IMR-90 (cell line): ENCODE results near the gene MYO9B. TPM values are rescaled to one million over a fixed set of nuclear protein-coding genes. Genes with fewer than 3 reads are reported as not detected.

Source experiments
- ATAC-seq: fragments of 200-7000 bp; cut with Tn5 transposase; 2 replicates; pipeline ENCODE4 v1.9.1; 2020; ENCODE audit warnings: low read depth, mild to moderate bottlenecking, moderate library complexity
- BruUV-seq: library from RNA; stranded (reverse); fragments of 400-500 nt; replicated peaks from 2 replicates; lab custom pipeline; 2021; lab: Mats Ljungman, UMichigan
- CTCF ChIA-PET: fragments of 300-600 bp; formaldehyde crosslinking; extraction: SDS; loops from one replicate; lab custom pipeline; 2021; ENCODE audit warnings: antibody characterized with exemption; lab: Yijun Ruan, JAX
- POLR2A ChIA-PET: fragments of 300-600 bp; sonication (Branson Sonifier 250); formaldehyde crosslinking; loops from one replicate; lab custom pipeline; 2022; ENCODE audit warnings: antibody characterized with exemption; ENCODE audit not compliant: unreplicated experiment; lab: Charles Lee
- DNase-seq: peaks from one replicate; pipeline ENCODE4 v3.0.0; 2013
- H2AFZ ChIP-seq: replicated peaks from 2 replicates; pipeline ENCODE3; 2013; ENCODE audit warnings: low read length, mild to moderate bottlenecking; ENCODE audit not compliant: poor library complexity
- H2AK5ac ChIP-seq: 2 replicates; pipeline ENCODE4 v1.6.1; 2013; ENCODE audit warnings: low read depth, low read length, inconsistent platforms
- H2AK9ac ChIP-seq: replicated peaks from 2 replicates; pipeline ENCODE3; 2013; ENCODE audit warnings: mild to moderate bottlenecking, low read depth, low read length, moderate library complexity; ENCODE audit not compliant: poor library complexity
- H2BK120ac ChIP-seq: 2 replicates; pipeline ENCODE4 v1.6.1; 2013; ENCODE audit warnings: low read depth, low read length, inconsistent platforms
- H2BK15ac ChIP-seq: 3 replicates; pipeline ENCODE4 v1.6.1; 2013; ENCODE audit warnings: low read depth, low read length, inconsistent platforms
- H2BK20ac ChIP-seq: 2 replicates; pipeline ENCODE4 v1.6.1; 2013; ENCODE audit warnings: low read depth, mild to moderate bottlenecking, inconsistent platforms, low read length, moderate library complexity
- H2BK5ac ChIP-seq: 2 replicates; pipeline ENCODE4 v1.6.1; 2013; ENCODE audit warnings: mild to moderate bottlenecking, low read depth, low read length, inconsistent platforms; ENCODE audit not compliant: poor library complexity, severe bottlenecking
- H3K14ac ChIP-seq: replicated peaks from 2 replicates; pipeline ENCODE4 v1.6.1; 2013; ENCODE audit warnings: low read depth, low read length, inconsistent platforms
- H3K18ac ChIP-seq: 2 replicates; pipeline ENCODE4 v1.6.1; 2013; ENCODE audit warnings: low read depth, low read length, control low read depth
- H3K23ac ChIP-seq: 2 replicates; pipeline ENCODE4 v1.6.1; 2013; ENCODE audit warnings: low read depth, low read length, inconsistent platforms
- H3K27ac ChIP-seq: 2 replicates; pipeline ENCODE4 v1.5.1; 2013; ENCODE audit warnings: mild to moderate bottlenecking, control low read depth, low read length; ENCODE audit not compliant: insufficient read depth
- H3K27me3 ChIP-seq: 2 replicates; pipeline ENCODE4 v1.6.1; 2013; ENCODE audit warnings: low read length; ENCODE audit not compliant: control insufficient read depth, insufficient read depth
- H3K36me3 ChIP-seq: 2 replicates; pipeline ENCODE4 v1.6.1; 2013; ENCODE audit warnings: low read length, mixed read lengths; ENCODE audit not compliant: control insufficient read depth, insufficient read depth
- H3K4ac ChIP-seq: 2 replicates; pipeline ENCODE4 v1.6.1; 2013; ENCODE audit warnings: low read depth, low read length, inconsistent platforms
- H3K4me1 ChIP-seq: 2 replicates; pipeline ENCODE4 v1.6.1; 2013; ENCODE audit warnings: low read length, mixed read lengths; ENCODE audit not compliant: control insufficient read depth, insufficient read depth
- H3K4me2 ChIP-seq: 2 replicates; pipeline ENCODE4 v1.6.1; 2013; ENCODE audit warnings: low read depth, mild to moderate bottlenecking, control low read depth, low read length, moderate library complexity
- H3K4me3 ChIP-seq: 2 replicates; pipeline ENCODE4 v1.5.1; 2013; ENCODE audit warnings: low read depth, mild to moderate bottlenecking, control low read depth, low read length, moderate library complexity; ENCODE audit not compliant: insufficient read depth
- H3K56ac ChIP-seq: 2 replicates; pipeline ENCODE4 v1.6.1; 2013; ENCODE audit warnings: low read length, inconsistent platforms; ENCODE audit not compliant: insufficient read depth; ENCODE audit errors: extremely low read depth
- H3K79me1 ChIP-seq, 2 experiments: 2 replicates each; pipeline ENCODE4 v1.6.1; 2013; ENCODE audit warnings: low read length in 2 of 2, inconsistent platforms in 1 of 2, low read depth in 1 of 2
- H3K9ac ChIP-seq: 2 replicates; pipeline ENCODE4 v1.6.1; 2013; ENCODE audit warnings: low read depth, low read length, control low read depth
- H3K9me1 ChIP-seq: 2 replicates; pipeline ENCODE4 v1.6.1; 2013; ENCODE audit warnings: low read length, inconsistent platforms; ENCODE audit not compliant: insufficient read depth
- H3K9me3 ChIP-seq: 2 replicates; pipeline ENCODE4 v1.6.1; 2013; ENCODE audit warnings: low read length; ENCODE audit not compliant: control insufficient read depth, insufficient read depth
- H4K20me1 ChIP-seq: 2 replicates; pipeline ENCODE4 v1.6.1; 2013; ENCODE audit warnings: low read length, inconsistent platforms; ENCODE audit not compliant: insufficient read depth
- H4K5ac ChIP-seq: 2 replicates; pipeline ENCODE4 v1.6.1; 2013; ENCODE audit warnings: mild to moderate bottlenecking, low read depth, low read length, control low read depth
- H4K8ac ChIP-seq, 2 experiments: 2 replicates each; pipeline ENCODE4 v1.6.1; 2013; ENCODE audit warnings: low read depth in 2 of 2, low read length in 2 of 2, control low read depth in 1 of 2, inconsistent platforms in 1 of 2
- H4K91ac ChIP-seq: 2 replicates; pipeline ENCODE4 v1.6.1; 2013; ENCODE audit warnings: low read depth, low read length, inconsistent platforms; ENCODE audit not compliant: insufficient read depth
- FOS ChIP-seq: fragments of 150-350 bp; IDR thresholded peaks from 2 replicates; pipeline ENCODE4 v1.6.1; 2016; ENCODE audit warnings: low read depth, low read length
- NFE2L2 ChIP-seq: fragments of 150-350 bp; IDR thresholded peaks from 2 replicates; pipeline ENCODE4 v1.6.1; 2016; ENCODE audit warnings: low read depth, mild to moderate bottlenecking, low read length
- POLR2A ChIP-seq: IDR thresholded peaks from 2 replicates; pipeline ENCODE4 v1.6.1; 2012; ENCODE audit warnings: mild to moderate bottlenecking, low read depth, low read length
- RFX5 ChIP-seq: IDR thresholded peaks from 2 replicates; pipeline ENCODE4 v1.8.0; 2012; ENCODE audit warnings: low read depth, mild to moderate bottlenecking, low read length, moderate library complexity
- USF2 ChIP-seq: fragments of 150-350 bp; IDR thresholded peaks from 2 replicates; pipeline ENCODE4 v1.6.1; 2017; ENCODE audit warnings: mild to moderate bottlenecking, antibody characterized with exemption, low read length, low read depth
- WGBS, 2 experiments: methylation state at CpG; one replicate each; pipeline versions ENCODE4 v1.1.5 to v1.1.7; 2013; ENCODE audit warnings: missing lambda C conversion rate in 2 of 2; ENCODE audit not compliant: insufficient read length in 1 of 2; ENCODE audit errors: extremely low coverage in 2 of 2; 5-methylcytosine and 5-hydroxymethylcytosine counted together
- dilution Hi-C: fragments of 300-500 bp; cut with HindIII; formaldehyde crosslinking; loops from one replicate; pipeline ENCODE4 v1.14.3; 2018; ENCODE audit warnings: low sequenced_read_pairs; ENCODE audit not compliant: unreplicated experiment
- in situ Hi-C: fragments of 300-500 bp; cut with MboI; formaldehyde crosslinking; loops from 3 replicates; pipeline ENCODE4 v1.14.3; 2019; ENCODE audit warnings: low sequenced_read_pairs, inconsistent platforms, mixed read lengths
- intact Hi-C: fragments of 100-400 bp; cut with micrococcal nuclease; formaldehyde crosslinking; loops from 2 replicates; pipeline ENCODE4 v1.10.0; 2022
- polyA plus RNA-seq, 3 experiments: library from polyadenylated mRNA; depleted of rRNA; stranded (reverse); fragments of >200 nt; gene quantifications; 2 replicates each; pipeline ENCODE4 v1.2.3, GENCODE V29; 2012; ENCODE audit warnings: low replicate concordance in 1 of 3
- total RNA-seq: library from RNA; depleted of rRNA; stranded (reverse); fragments of >200 nt; gene quantifications from 2 replicates; pipeline ENCODE4 v1.2.3, GENCODE V29; 2012

MYO9B gene
- total and polyA plus RNA-seq, 2 of the 4 experiments (the other 2 are of a cell fraction) = 61.8 to 77.8 TPM

GRCh38 chr19:17078920-17079709 is 3.5 kb downstream of the MYO9B start:
- POLR2A ChIA-PET = interaction anchor here (0.6 kb wide), 1 partner anchor 174 kb away, joined by 11 read pairs; no protein-coding TSS in a partner anchor
- dilution Hi-C loops = no loop called here
- Histone ChIP-seq H3K4ac (peak overlapping the region; percentile 98), H3K9ac (peak overlapping the region; percentile 96), H3K79me1 (peaks cover 9 to 41% of the 10 kb centered on the region in 2 experiments; a peak in 3 of 4 replicates), H3K36me3 (peaks cover 8% of the 10 kb centered on the region; the same call in 1 of the 2 replicates), H3K9me1 (peaks cover 15% of the 10 kb centered on the region), H3K56ac (peak overlapping the region; percentile 95), H2AK5ac (peak overlapping the region; percentile 100), H4K8ac (peak overlapping the region; percentile 93 to 98), H4K91ac (peak overlapping the region; percentile 99), H2BK5ac (peak overlapping the region; percentile 97), H3K23ac (peak overlapping the region; percentile 98), H2BK20ac (peak overlapping the region; percentile 64), H4K20me1 (peaks cover 59% of the 10 kb centered on the region), H3K18ac (peak overlapping the region; percentile 35), H3K9me3 (no peaks in the 10 kb centered on the region), H2AFZ (peak overlapping the region; percentile 85), H2BK120ac (peak overlapping the region; percentile 95), H2BK15ac (peak overlapping the region; percentile 100), H3K4me3 (peak overlapping the region; percentile 48), H3K27ac (peak overlapping the region; percentile 99), H2AK9ac (peak overlapping the region; percentile 99), H3K27me3 (no peaks in the 10 kb centered on the region), H4K5ac (peak overlapping the region; percentile 28), H3K4me2 (peak overlapping the region; percentile 75), H3K4me1 (peaks cover 22% of the 10 kb centered on the region), H3K14ac (peak overlapping the region; percentile 95)
- ATAC-seq (no peak), DNase-seq (peak; percentile 31)
- CTCF ChIA-PET = interaction anchor here (0.5 to 1.0 kb wide), 3 partner anchors 10 to 121 kb away, joined by 3 to 4 read pairs (median 3); no protein-coding TSS in a partner anchor
- no TSS peak for BruUV-seq
- TF ChIP-seq USF2 (peak; percentile 42; the same call in 1 of the 2 replicates), RFX5 (no peak), FOS (no peak), NFE2L2 (no peak), POLR2A (peak; percentile 28)
- in situ Hi-C loops = no loop called here
- 53% methylated on average over 8 of the region's 19 CpGs; no CpG with 5 or more reads in 1 of the 2 experiments for WGBS, 2 experiments
- intact Hi-C loops = no loop called here
